Measurements from ENCODE around the gene ATXN2L.

Gene ATXN2L

DNA sequence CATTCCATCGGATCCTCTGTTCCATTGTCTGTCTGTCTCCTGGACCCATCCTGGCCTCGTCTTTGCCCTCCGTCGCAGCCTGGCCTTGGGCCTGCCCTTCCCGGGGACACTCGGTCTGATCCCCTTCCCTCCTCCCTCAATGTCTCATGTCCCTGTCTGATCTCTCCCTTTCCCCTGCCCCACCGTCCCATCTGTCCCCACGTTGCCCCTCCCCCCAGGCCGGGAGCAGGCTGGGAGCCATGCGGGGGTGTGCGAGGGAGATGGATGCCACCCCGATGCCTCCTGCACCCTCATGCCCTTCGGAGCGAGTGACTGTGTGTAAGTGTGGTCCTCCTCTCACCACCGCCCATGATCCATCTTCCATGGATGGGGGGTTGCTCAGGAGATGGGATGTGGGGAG, 50.2 kb downstream of the ATXN2L start:
- Mint-ChIP-seq H3K27ac (no peak overlapping the region), H3K9me3 (no peaks in the 10 kb centered on the region), H3K27me3 (ENCODE audit: low read depth) (no peaks in the 10 kb centered on the region), H3K4me1 (peaks cover 28% of the 10 kb centered on the region), H3K4me3 (no peak overlapping the region), H3K36me3 (ENCODE audit: low read depth) (peaks cover 37% of the 10 kb centered on the region)
- TF ChIP-seq, protein P1, sequence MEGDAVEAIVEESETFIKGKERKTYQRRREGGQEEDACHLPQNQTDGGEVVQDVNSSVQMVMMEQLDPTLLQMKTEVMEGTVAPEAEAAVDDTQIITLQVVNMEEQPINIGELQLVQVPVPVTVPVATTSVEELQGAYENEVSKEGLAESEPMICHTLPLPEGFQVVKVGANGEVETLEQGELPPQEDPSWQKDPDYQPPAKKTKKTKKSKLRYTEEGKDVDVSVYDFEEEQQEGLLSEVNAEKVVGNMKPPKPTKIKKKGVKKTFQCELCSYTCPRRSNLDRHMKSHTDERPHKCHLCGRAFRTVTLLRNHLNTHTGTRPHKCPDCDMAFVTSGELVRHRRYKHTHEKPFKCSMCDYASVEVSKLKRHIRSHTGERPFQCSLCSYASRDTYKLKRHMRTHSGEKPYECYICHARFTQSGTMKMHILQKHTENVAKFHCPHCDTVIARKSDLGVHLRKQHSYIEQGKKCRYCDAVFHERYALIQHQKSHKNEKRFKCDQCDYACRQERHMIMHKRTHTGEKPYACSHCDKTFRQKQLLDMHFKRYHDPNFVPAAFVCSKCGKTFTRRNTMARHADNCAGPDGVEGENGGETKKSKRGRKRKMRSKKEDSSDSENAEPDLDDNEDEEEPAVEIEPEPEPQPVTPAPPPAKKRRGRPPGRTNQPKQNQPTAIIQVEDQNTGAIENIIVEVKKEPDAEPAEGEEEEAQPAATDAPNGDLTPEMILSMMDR (IDR thresholded peaks at IDR 0.05; ENCODE audit: unreplicated experiment in 3 of 3), result no peak

GRCh38 chr16:28873543-28874201, 50.9 kb downstream of the ATXN2L start:
- H3K4me3 Mint-ChIP-seq, result no peak overlapping the region
- peaks cover 36% of the 10 kb centered on the region for H3K36me3 Mint-ChIP-seq (ENCODE audit: low read depth)
- H3K9me3 Mint-ChIP-seq, result no peaks in the 10 kb centered on the region
- TF ChIP-seq, protein P1 (IDR thresholded peaks at IDR 0.05; ENCODE audit: unreplicated experiment in 3 of 3), result peak; percentile 31 to 48 (median 32)
- H3K4me1 Mint-ChIP-seq, result peaks cover 35% of the 10 kb centered on the region
- H3K27ac Mint-ChIP-seq, result no peak overlapping the region
- no peaks in the 10 kb centered on the region for H3K27me3 Mint-ChIP-seq (ENCODE audit: low read depth)

GRCh38 chr16:28874406-28874805, 51.6 kb downstream of the ATXN2L start:
- H3K4me3 Mint-ChIP-seq, result no peak overlapping the region
- no peaks in the 10 kb centered on the region for H3K27me3 Mint-ChIP-seq (ENCODE audit: low read depth)
- peaks cover 28% of the 10 kb centered on the region for H3K36me3 Mint-ChIP-seq (ENCODE audit: low read depth)
- peak overlapping the region in 1 of 3 experiments; percentile 33 for H3K27ac Mint-ChIP-seq
- peaks cover 42% of the 10 kb centered on the region for H3K4me1 Mint-ChIP-seq
- TF ChIP-seq, protein P1 (IDR thresholded peaks at IDR 0.05; ENCODE audit: unreplicated experiment in 3 of 3), result no peak
- H3K9me3 Mint-ChIP-seq, result no peaks in the 10 kb centered on the region

- Mint-ChIP-seq H3K27me3 (ENCODE audit: low read depth) (no peaks in the 10 kb centered on the region), H3K4me3 (peak overlapping the region in 1 of 3 experiments; percentile 77), H3K27ac (peak overlapping the region; percentile 77 to 83 (median 80)), H3K36me3 (ENCODE audit: low read depth) (peaks cover 19% of the 10 kb centered on the region), H3K4me1 (peaks cover 44% of the 10 kb centered on the region), H3K9me3 (no peaks in the 10 kb centered on the region)
- TF ChIP-seq, protein P1 (IDR thresholded peaks at IDR 0.05; ENCODE audit: unreplicated experiment in 3 of 3), result no peak
Measured at GRCh38 chr16:28875134-28876018, 52.6 kb downstream of the ATXN2L start.

GRCh38 chr16:28876019-28876659, 53.3 kb downstream of the ATXN2L start:
- H3K27me3 Mint-ChIP-seq (ENCODE audit: low read depth), result no peaks in the 10 kb centered on the region

More at GRCh38 chr16:28876019-28876659, 53.3 kb downstream of the ATXN2L start:
- Mint-ChIP-seq H3K9me3 (no peaks in the 10 kb centered on the region), H3K4me1 (peaks cover 51% of the 10 kb centered on the region), H3K36me3 (ENCODE audit: low read depth) (peaks cover 14% of the 10 kb centered on the region), H3K27ac (peak overlapping the region; percentile 77 to 83 (median 80)), H3K4me3 (peak overlapping the region; percentile 25 to 77 (median 41))
- TF ChIP-seq, protein P1 (IDR thresholded peaks at IDR 0.05; ENCODE audit: unreplicated experiment in 3 of 3), result no peak

Data from nephron (organoid).